Type B pancreatic cell (in vitro differentiated cells): Measurements from ENCODE around the gene MEGF11. TPM values are rescaled to one million over a fixed set of nuclear protein-coding genes. Genes with fewer than 3 reads are reported as not detected.

Experiments
- DNase-seq: peaks from one replicate; pipeline ENCODE4 v3.0.0; 2021; ENCODE audit warnings: mixed read lengths; ENCODE audit not compliant: unreplicated experiment; ENCODE audit errors: extremely low spot score
- H3K27ac Mint-ChIP-seq: 2 replicates; pipeline ENCODE4 v1.8.0; 2021; ENCODE audit warnings: mild to moderate bottlenecking, mixed read lengths
- H3K27me3 Mint-ChIP-seq: 2 replicates; pipeline ENCODE4 v1.8.0; 2021; ENCODE audit warnings: mixed read lengths
- H3K36me3 Mint-ChIP-seq: 2 replicates; pipeline ENCODE4 v1.8.0; 2021; ENCODE audit warnings: mixed read lengths
- H3K4me1 Mint-ChIP-seq: one replicate; pipeline ENCODE4 v1.8.0; 2021; ENCODE audit warnings: mixed read lengths; ENCODE audit not compliant: unreplicated experiment
- H3K4me3 Mint-ChIP-seq: 2 replicates; pipeline ENCODE4 v1.8.0; 2021; ENCODE audit warnings: mild to moderate bottlenecking, mixed read lengths
- H3K9me3 Mint-ChIP-seq: 2 replicates; pipeline ENCODE4 v1.8.0; 2021; ENCODE audit warnings: mixed read lengths
- total RNA-seq: library from RNA; stranded (reverse); gene quantifications from 2 replicates; pipeline ENCODE4 v1.2.1, GENCODE V29; 2021; ENCODE audit warnings: low replicate concordance
- TF ChIP-seq, protein P1 (sequence below): fragments of 200-600 bp; sonication (generic); conservative IDR thresholded peaks from 2 replicates; pipeline ENCODE4 v1.5.0; 2021; ENCODE audit warnings: antibody characterized with exemption, mild to moderate bottlenecking

Gene MEGF11
- total RNA-seq, 1 donor from 2014 or later = 3.3 TPM

DNA sequence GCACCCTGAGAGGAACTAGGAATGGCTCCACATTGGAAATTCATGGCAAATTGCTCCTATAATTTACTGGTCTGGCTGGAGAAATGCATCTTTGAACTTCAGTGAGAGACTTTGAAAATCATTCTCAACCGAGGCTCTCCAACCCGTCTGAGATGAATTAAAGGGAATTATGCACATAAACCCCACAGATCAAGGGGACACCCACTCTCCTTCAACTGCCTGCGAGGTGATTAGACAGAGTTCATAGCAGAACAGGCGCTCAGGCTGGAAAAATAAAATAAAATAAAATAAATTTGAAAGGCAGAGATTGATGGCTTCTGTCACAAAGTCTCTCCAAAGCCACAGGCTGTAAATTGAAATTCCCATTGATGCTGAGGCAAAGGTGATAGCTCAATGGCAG lies 37.7 kb downstream of the MEGF11 start:
- no peak for DNase-seq
- Mint-ChIP-seq H3K27ac (no peak overlapping the region), H3K36me3 (no peaks in the 10 kb centered on the region), H3K27me3 (peaks cover 14% of the 10 kb centered on the region), H3K4me1 (no peaks in the 10 kb centered on the region), H3K4me3 (no peak overlapping the region), H3K9me3 (no peaks in the 10 kb centered on the region)
- TF ChIP-seq, protein P1, sequence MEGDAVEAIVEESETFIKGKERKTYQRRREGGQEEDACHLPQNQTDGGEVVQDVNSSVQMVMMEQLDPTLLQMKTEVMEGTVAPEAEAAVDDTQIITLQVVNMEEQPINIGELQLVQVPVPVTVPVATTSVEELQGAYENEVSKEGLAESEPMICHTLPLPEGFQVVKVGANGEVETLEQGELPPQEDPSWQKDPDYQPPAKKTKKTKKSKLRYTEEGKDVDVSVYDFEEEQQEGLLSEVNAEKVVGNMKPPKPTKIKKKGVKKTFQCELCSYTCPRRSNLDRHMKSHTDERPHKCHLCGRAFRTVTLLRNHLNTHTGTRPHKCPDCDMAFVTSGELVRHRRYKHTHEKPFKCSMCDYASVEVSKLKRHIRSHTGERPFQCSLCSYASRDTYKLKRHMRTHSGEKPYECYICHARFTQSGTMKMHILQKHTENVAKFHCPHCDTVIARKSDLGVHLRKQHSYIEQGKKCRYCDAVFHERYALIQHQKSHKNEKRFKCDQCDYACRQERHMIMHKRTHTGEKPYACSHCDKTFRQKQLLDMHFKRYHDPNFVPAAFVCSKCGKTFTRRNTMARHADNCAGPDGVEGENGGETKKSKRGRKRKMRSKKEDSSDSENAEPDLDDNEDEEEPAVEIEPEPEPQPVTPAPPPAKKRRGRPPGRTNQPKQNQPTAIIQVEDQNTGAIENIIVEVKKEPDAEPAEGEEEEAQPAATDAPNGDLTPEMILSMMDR = no peak

DNA sequence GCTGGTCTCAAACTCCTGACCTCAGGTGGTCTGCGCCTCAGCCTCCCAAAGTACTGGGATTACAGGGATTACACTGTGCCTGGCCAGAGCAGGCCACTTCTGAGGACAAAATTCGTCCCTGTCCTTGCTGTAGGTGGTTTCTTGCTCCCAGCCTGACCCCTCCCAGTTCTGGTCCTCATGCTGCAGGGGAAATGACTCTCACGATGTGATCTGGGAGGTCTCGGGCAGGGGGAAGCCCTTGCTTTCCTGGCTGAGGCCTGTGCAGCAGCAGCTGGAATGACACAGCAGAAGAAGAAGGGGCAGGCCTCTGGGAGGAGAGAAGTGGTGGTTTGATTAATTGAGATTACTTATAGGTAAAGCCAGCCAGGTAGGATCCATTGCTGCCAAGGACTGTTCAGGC lies 39.3 kb downstream of the MEGF11 start:
- Mint-ChIP-seq H3K9me3 (no peaks in the 10 kb centered on the region), H3K27me3 (peaks cover 11% of the 10 kb centered on the region), H3K4me1 (no peaks in the 10 kb centered on the region), H3K36me3 (no peaks in the 10 kb centered on the region), H3K4me3 (no peak overlapping the region), H3K27ac (no peak overlapping the region)
- no peak for DNase-seq
- TF ChIP-seq, protein P1 = no peak

DNA sequence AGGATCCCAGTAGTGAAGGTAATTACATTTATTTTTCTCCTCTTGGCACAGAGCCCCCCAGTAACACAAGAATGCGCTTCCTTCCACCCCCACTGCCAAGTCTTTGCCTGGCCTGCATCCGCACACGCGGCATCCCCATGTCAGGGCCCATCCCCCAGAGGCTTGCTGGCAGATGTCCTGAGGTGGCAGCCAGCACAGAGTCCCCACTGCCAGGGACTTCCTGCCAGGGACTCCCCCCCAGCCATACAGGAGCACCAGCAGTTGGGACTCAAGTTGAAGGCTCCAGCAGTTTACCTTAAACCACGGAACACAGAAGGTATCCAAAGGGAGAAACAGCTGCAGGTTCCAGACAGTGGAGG lies 41.0 kb downstream of the MEGF11 start:
- H3K4me1 Mint-ChIP-seq = no peaks in the 10 kb centered on the region
- H3K27me3 Mint-ChIP-seq = peaks cover 11% of the 10 kb centered on the region
- no peak for DNase-seq
- no peaks in the 10 kb centered on the region for H3K36me3 Mint-ChIP-seq
- H3K4me3 Mint-ChIP-seq = no peak overlapping the region
- H3K9me3 Mint-ChIP-seq = no peaks in the 10 kb centered on the region
- TF ChIP-seq, protein P1 = no peak
- H3K27ac Mint-ChIP-seq = no peak overlapping the region

DNA sequence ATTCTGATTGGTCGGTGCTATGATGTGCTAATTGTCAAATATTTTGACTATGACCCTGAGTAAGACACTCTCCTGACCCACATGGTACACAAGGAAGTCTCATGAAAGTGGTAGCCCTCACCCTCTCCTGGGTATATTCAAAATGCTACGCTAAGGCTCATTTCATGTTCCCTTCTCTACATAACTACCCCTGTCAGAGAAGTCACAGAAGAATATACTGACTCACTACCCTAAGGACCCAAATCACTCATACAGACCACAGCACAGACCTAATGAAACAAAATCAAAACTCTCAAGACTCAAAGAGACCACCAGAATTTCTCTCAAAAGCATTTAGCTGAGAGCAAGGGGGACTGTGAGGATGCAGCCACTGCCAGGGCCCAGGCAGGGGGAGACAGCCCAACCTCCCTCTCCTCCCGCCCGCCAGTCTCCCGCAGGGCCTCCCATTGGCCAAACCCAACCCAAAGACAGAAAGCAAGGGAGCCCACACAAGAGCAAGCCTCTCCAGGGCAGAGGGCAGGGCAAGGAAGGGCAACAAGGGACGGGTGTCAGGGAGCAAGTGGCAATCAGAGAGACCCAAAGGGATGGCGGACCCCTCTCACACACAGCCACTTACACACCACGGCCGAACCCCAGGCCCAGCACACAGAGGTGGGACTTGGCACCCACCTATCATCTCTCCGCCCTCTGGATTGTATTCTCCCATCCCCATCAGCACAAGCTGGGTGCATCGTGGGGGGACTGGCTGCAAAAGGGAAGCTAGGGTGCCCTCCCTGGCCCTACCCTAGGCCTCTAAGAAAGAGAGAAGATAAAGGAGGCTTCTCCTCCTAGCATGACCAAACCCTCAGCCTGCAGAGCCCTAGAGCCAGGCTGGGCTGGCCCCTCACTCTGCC lies 41.6 kb downstream of the MEGF11 start:
- Mint-ChIP-seq H3K9me3 (no peaks in the 10 kb centered on the region), H3K27ac (no peak overlapping the region), H3K36me3 (no peaks in the 10 kb centered on the region), H3K27me3 (peaks cover 9% of the 10 kb centered on the region), H3K4me3 (no peak overlapping the region), H3K4me1 (no peaks in the 10 kb centered on the region)
- no peak for DNase-seq
- TF ChIP-seq, protein P1 = no peak

DNA sequence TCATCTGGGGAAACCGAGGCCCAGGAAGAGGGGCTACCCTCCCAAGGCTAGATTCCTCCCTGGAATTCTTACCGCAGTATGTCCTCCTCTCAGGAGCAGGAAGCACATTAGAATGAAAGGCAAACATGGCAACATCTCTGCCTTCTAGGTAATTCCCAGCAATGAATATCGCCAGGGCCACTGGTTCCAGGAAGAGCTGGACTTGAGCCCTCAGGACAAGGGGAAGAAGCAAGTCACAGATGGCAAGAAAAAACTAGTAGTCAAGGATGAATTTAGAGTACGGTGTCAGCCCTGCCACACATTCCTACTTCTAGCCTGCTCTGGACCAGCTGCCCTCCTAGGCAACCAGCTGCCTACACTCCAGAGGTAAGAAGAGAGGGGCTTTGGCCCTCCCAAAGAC lies 42.9 kb downstream of the MEGF11 start:
- TF ChIP-seq, protein P1 = no peak
- H3K27ac Mint-ChIP-seq = no peak overlapping the region
- no peaks in the 10 kb centered on the region for H3K36me3 Mint-ChIP-seq
- H3K9me3 Mint-ChIP-seq = no peaks in the 10 kb centered on the region
- no peak for DNase-seq
- no peaks in the 10 kb centered on the region for H3K4me1 Mint-ChIP-seq
- peaks cover 13% of the 10 kb centered on the region for H3K27me3 Mint-ChIP-seq
- H3K4me3 Mint-ChIP-seq = no peak overlapping the region
